NCI-H69 (cell line): ENCODE results near the gene TTC21B.

Source experiments
- DNase-seq: peaks from one replicate; lab custom pipeline; 2025; lab: John Stamatoyannopoulos, UW

The TTC21B gene

GRCh38 chr2:165835363-165835762 is 118.2 kb downstream of the TTC21B start:
- DNase-seq: no peak

GRCh38 chr2:165833156-165833555 is 120.4 kb downstream of the TTC21B start:
- DNase-seq: no peak

- no peak for DNase-seq
These were observed 125.7 kb downstream of the TTC21B start for GRCh38 chr2:165827921-165828276.

GRCh38 chr2:165827016-165827920 is 126.3 kb downstream of the TTC21B start:
- no peak for DNase-seq

GRCh38 chr2:165825041-165825440 is 128.5 kb downstream of the TTC21B start:
- no peak for DNase-seq
